ENCODE measurements around the gene ZNF594. TPM values are rescaled to one million over a fixed set of nuclear protein-coding genes. Genes with fewer than 3 reads are reported as not detected.

ZNF594 gene
- total RNA-seq, 4 donors from 2014 or later = 19.6 to 37.2 (median 25.6) TPM

- no peak overlapping the region for H3K4me3 ChIP-seq
- H3K4me1 ChIP-seq = no peaks in the 10 kb centered on the region
- 64 to 84% methylated on average over 2 of the region's 2 CpGs for WGBS, 2 donors
- DNase-seq (ENCODE audit: low spot score in 2 of 2) = no peak
- H3K27ac ChIP-seq = no peak overlapping the region
- TF ChIP-seq POLR2A (IDR thresholded peaks at IDR 0.05) = no peak
- TF ChIP-seq CTCF (IDR thresholded peaks at IDR 0.05) = no peak
- no peak for TF ChIP-seq EP300 (IDR thresholded peaks at IDR 0.05)
- H3K9me3 ChIP-seq = no peaks in the 10 kb centered on the region
- peaks cover 0 to 23% (median 0%) of the 10 kb centered on the region in 3 donors for H3K36me3 ChIP-seq
- no peaks in the 10 kb centered on the region for H3K27me3 ChIP-seq
Observed at GRCh38 chr17:5200360-5200759, 8.7 kb upstream of the ZNF594 start.

GRCh38 chr17:5198472-5198871 is 6.8 kb upstream of the ZNF594 start:
- Histone ChIP-seq H3K9me3 (no peaks in the 10 kb centered on the region), H3K36me3 (peaks cover 0 to 27% (median 0%) of the 10 kb centered on the region in 3 donors), H3K27ac (no peak overlapping the region), H3K27me3 (no peaks in the 10 kb centered on the region), H3K4me1 (no peaks in the 10 kb centered on the region), H3K4me3 (no peak overlapping the region)
- DNase-seq (ENCODE audit: low spot score in 2 of 2) = no peak
- WGBS, 2 donors = 85 to 91% methylated on average over 7 of the region's 7 CpGs
- TF ChIP-seq CTCF (IDR thresholded peaks at IDR 0.05) (no peak), EP300 (IDR thresholded peaks at IDR 0.05) (no peak), POLR2A (IDR thresholded peaks at IDR 0.05) (no peak)

GRCh38 chr17:5194346-5194745 is 2.7 kb upstream of the ZNF594 start:
- peaks cover 0 to 26% (median 0%) of the 10 kb centered on the region in 3 donors for H3K36me3 ChIP-seq
- WGBS, 2 donors = 86 to 92% methylated on average over 2 of the region's 2 CpGs
- peaks cover 0 to 21% (median 9%) of the 10 kb centered on the region in 4 donors for H3K4me1 ChIP-seq

GRCh38 chr17:5184288-5184687 is 7.4 kb downstream of the ZNF594 start:
- Histone ChIP-seq H3K27me3 (no peaks in the 10 kb centered on the region), H3K27ac (no peak overlapping the region), H3K36me3 (peaks cover 0 to 80% (median 6%) of the 10 kb centered on the region in 3 donors), H3K4me3 (no peak overlapping the region), H3K4me1 (no peaks in the 10 kb centered on the region), H3K9me3 (peaks cover 15 to 100% (median 51%) of the 10 kb centered on the region in 4 donors)
- TF ChIP-seq CTCF (IDR thresholded peaks at IDR 0.05) = no peak
- no peak for TF ChIP-seq EP300 (IDR thresholded peaks at IDR 0.05)
- no peak for TF ChIP-seq POLR2A (IDR thresholded peaks at IDR 0.05)
- no peak for DNase-seq (ENCODE audit: low spot score in 2 of 2)
- WGBS, 2 donors = 95 to 96% methylated on average over 2 of the region's 2 CpGs

More at GRCh38 chr17:5194346-5194745, 2.7 kb upstream of the ZNF594 start:
- TF ChIP-seq EP300 (IDR thresholded peaks at IDR 0.05) (no peak), POLR2A (IDR thresholded peaks at IDR 0.05) (no peak), CTCF (IDR thresholded peaks at IDR 0.05) (no peak)
- H3K9me3 ChIP-seq = peaks cover 0 to 12% (median 0%) of the 10 kb centered on the region in 4 donors
- H3K4me3 ChIP-seq = no peak overlapping the region
- no peak overlapping the region for H3K27ac ChIP-seq
- no peaks in the 10 kb centered on the region for H3K27me3 ChIP-seq
- no peak for DNase-seq (ENCODE audit: low spot score in 2 of 2)

- Histone ChIP-seq H3K36me3 (peaks cover 0 to 80% (median 6%) of the 10 kb centered on the region in 3 donors), H3K4me1 (no peaks in the 10 kb centered on the region), H3K27ac (no peak overlapping the region), H3K27me3 (no peaks in the 10 kb centered on the region), H3K4me3 (no peak overlapping the region), H3K9me3 (peaks cover 15 to 100% (median 56%) of the 10 kb centered on the region in 4 donors)
- DNase-seq (ENCODE audit: low spot score in 2 of 2) = no peak
- no peak for TF ChIP-seq CTCF (IDR thresholded peaks at IDR 0.05)
- no peak for TF ChIP-seq EP300 (IDR thresholded peaks at IDR 0.05)
- no peak for TF ChIP-seq POLR2A (IDR thresholded peaks at IDR 0.05)
Observed at GRCh38 chr17:5183410-5183793, 8.3 kb downstream of the ZNF594 start.

Data from tibial nerve (tissue), 4 donors.